Retinal pigment epithelial cell (primary cell): ENCODE data around the gene LRRC19.

Experiments
- DNase-seq: peaks from one replicate; pipeline ENCODE4 v3.0.0-alpha.2; 2010; ENCODE audit warnings: low read depth
- H3K4me3 ChIP-seq: 2 replicates; pipeline ENCODE4 v1.5.1; 2011; ENCODE audit warnings: mild to moderate bottlenecking, low read length, control low read depth, moderate library complexity
- CTCF ChIP-seq: conservative IDR thresholded peaks from 2 replicates; pipeline ENCODE4 v1.5.1; 2011; ENCODE audit warnings: low read depth, low read length, control low read depth, inconsistent platforms

LRRC19 gene

GRCh38 chr9:26995810-26996209 is 9.7 kb downstream of the LRRC19 start:
- DNase-seq = no peak
- no peak for TF ChIP-seq CTCF

GRCh38 chr9:26983340-26983739 is 22.1 kb downstream of the LRRC19 start:
- DNase-seq = no peak
- no peak overlapping the region for H3K4me3 ChIP-seq
- no peak for TF ChIP-seq CTCF

More at GRCh38 chr9:26995810-26996209, 9.7 kb downstream of the LRRC19 start:
- no peak overlapping the region for H3K4me3 ChIP-seq

GRCh38 chr9:26975728-26976707 is 29.5 kb downstream of the LRRC19 start:
- peak; percentile 46 for TF ChIP-seq CTCF
- H3K4me3 ChIP-seq = no peak overlapping the region
- no peak for DNase-seq

DNA sequence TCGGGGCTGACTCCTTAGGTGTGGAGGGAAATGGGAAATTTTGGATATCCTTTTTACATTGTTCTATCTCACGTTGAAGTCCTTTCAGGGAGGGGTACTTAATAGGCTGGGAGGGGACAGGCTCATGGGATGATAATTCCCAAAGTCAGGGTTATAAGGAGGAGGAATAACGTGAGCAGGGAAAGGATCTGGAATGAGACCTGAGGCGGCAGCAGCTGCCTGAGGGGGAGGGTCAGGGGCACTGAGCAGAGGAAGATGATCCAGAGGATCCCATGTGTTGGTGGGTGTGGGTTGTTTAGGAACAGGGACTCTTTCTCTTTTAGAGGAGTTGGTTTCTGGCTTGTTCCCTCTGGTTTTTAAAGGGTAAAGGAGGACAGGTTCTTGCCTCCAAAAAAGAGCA is 30.5 kb downstream of the LRRC19 start:
- no peak for DNase-seq
- no peak for TF ChIP-seq CTCF
- H3K4me3 ChIP-seq = no peak overlapping the region

DNA sequence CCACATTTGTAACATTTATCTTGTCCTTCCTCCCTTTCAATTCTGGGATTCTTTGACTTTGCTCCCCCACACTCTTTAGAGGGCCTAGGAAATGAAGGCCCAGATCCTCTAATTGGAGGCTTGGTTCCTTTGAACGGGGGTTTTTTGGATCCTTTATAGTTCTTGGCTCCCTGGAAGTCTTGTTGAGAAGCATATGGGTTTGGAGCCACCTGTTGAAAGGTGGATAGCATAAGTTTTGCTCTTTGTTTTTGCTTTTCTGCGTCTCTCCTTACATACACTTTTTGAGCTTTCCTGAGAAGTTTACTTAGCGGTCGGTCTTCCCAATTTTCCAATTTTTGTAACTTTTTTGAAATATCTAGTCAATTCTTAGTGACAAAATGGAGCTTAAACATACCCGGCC is 31.5 kb downstream of the LRRC19 start:
- H3K4me3 ChIP-seq = no peak overlapping the region
- TF ChIP-seq CTCF = no peak
- no peak for DNase-seq

- no peak overlapping the region for H3K4me3 ChIP-seq
- DNase-seq = no peak
- TF ChIP-seq CTCF = no peak
Observed at GRCh38 chr9:26971721-26972120, 33.8 kb downstream of the LRRC19 start.

- no peak for DNase-seq
- peak overlapping the region; percentile 75 for H3K4me3 ChIP-seq
- TF ChIP-seq CTCF = no peak
Observed at GRCh38 chr9:26956860-26957233, 48.6 kb downstream of the LRRC19 start.
